ENCODE results near the gene MSI2. TPM values are rescaled to one million over a fixed set of nuclear protein-coding genes. Genes with fewer than 3 reads are reported as not detected.

Gene MSI2
- total RNA-seq, 2 experiments from 2014 or later: 131 to 164 TPM

DNA sequence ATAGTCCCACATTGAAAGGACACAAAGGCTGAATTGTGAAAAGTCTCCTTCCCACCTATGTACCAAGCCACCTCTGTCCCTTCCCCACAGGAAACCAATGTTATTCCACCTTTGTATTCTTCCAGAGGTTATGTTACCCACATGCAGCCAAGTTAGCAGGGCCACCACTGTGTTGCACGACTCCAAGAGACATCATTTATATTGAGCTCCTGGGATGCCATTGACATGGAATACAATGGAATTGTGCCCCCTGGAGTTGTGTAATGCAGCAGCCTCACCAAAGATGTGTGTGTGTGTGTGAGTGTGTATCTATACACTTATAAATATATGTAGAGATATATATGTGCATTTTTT, 21.6 kb upstream of the MSI2 start:
- no TSS peak for BruUV-seq (replicated peaks)
- Histone ChIP-seq H3K4me3 (ENCODE audit: low read depth, low read length, poor library complexity, severe bottlenecking) (no peak overlapping the region), H3K9me2 (ENCODE audit: insufficient read depth, low read length) (no peaks in the 10 kb centered on the region), H3K27ac (ENCODE audit: low read depth, low read length, poor library complexity, severe bottlenecking) (no peak overlapping the region), H3K36me3 (ENCODE audit: insufficient read depth, low read length) (no peaks in the 10 kb centered on the region), H4K20me1 (ENCODE audit: insufficient read depth, low read length) (no peaks in the 10 kb centered on the region), H3K4me1 (ENCODE audit: insufficient read depth, low read length, poor library complexity, severe bottlenecking) (no peaks in the 10 kb centered on the region), H2AFZ (ENCODE audit: low read length) (no peak overlapping the region), H3K9me3 (ENCODE audit: low read length) (no peaks in the 10 kb centered on the region), H3K4me2 (ENCODE audit: low read length) (no peak overlapping the region), H3K79me2 (ENCODE audit: insufficient read depth, low read depth, low read length) (no peaks in the 10 kb centered on the region)
- POLR2A ChIA-PET: no interaction called here
- no peak for DNase-seq (ENCODE audit: low spot score)
- CTCF ChIA-PET (ENCODE audit: unreplicated experiment): no interaction called here
- TF ChIP-seq, protein P1, sequence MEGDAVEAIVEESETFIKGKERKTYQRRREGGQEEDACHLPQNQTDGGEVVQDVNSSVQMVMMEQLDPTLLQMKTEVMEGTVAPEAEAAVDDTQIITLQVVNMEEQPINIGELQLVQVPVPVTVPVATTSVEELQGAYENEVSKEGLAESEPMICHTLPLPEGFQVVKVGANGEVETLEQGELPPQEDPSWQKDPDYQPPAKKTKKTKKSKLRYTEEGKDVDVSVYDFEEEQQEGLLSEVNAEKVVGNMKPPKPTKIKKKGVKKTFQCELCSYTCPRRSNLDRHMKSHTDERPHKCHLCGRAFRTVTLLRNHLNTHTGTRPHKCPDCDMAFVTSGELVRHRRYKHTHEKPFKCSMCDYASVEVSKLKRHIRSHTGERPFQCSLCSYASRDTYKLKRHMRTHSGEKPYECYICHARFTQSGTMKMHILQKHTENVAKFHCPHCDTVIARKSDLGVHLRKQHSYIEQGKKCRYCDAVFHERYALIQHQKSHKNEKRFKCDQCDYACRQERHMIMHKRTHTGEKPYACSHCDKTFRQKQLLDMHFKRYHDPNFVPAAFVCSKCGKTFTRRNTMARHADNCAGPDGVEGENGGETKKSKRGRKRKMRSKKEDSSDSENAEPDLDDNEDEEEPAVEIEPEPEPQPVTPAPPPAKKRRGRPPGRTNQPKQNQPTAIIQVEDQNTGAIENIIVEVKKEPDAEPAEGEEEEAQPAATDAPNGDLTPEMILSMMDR (conservative IDR thresholded peaks at IDR 0.05; ENCODE audit: low read length): peak; percentile 26; the same call in 1 of the 2 replicates
- no peak for TF ChIP-seq EZH2phosphoT487 (IDR thresholded peaks at IDR 0.05; ENCODE audit: borderline replicate concordance, low read depth, low read length)
- intact Hi-C loops (cut with micrococcal nuclease; ENCODE audit: unreplicated experiment): no loop called here

DNA sequence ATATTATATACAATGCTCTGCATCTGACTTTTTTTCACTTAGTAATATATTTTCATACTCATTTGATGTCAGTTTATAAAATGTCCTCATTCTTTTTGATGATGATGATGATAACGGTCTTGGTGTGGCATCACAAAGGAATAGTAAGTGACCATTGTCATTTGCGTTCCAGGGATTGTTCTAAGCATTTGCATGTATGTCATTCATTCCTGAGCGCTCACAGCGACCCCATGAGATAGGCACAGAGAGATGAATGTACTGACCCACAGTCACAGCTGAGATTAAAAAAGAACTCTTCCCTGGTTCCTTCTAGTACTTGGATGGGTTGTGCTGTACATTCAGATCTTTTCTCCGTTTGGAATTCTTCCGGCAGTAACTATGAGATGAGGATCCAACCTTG, 21.2 kb upstream of the MSI2 start:
- Histone ChIP-seq H3K36me3 (ENCODE audit: insufficient read depth, low read length) (no peaks in the 10 kb centered on the region), H4K20me1 (ENCODE audit: insufficient read depth, low read length) (no peaks in the 10 kb centered on the region), H3K4me2 (ENCODE audit: low read length) (no peak overlapping the region), H3K9me3 (ENCODE audit: low read length) (no peaks in the 10 kb centered on the region), H3K4me1 (ENCODE audit: insufficient read depth, low read length, poor library complexity, severe bottlenecking) (no peaks in the 10 kb centered on the region), H3K9me2 (ENCODE audit: insufficient read depth, low read length) (no peaks in the 10 kb centered on the region), H3K27ac (ENCODE audit: low read depth, low read length, poor library complexity, severe bottlenecking) (no peak overlapping the region), H3K79me2 (ENCODE audit: insufficient read depth, low read depth, low read length) (no peaks in the 10 kb centered on the region), H2AFZ (ENCODE audit: low read length) (no peak overlapping the region), H3K4me3 (ENCODE audit: low read depth, low read length, poor library complexity, severe bottlenecking) (no peak overlapping the region)
- BruUV-seq (replicated peaks): no TSS peak
- TF ChIP-seq, protein P1 (conservative IDR thresholded peaks at IDR 0.05; ENCODE audit: low read length): no peak
- no peak for TF ChIP-seq EZH2phosphoT487 (IDR thresholded peaks at IDR 0.05; ENCODE audit: borderline replicate concordance, low read depth, low read length)
- POLR2A ChIA-PET: no interaction called here
- no peak for DNase-seq (ENCODE audit: low spot score)
- CTCF ChIA-PET (ENCODE audit: unreplicated experiment): no interaction called here
- intact Hi-C loops (cut with micrococcal nuclease; ENCODE audit: unreplicated experiment): no loop called here

DNA sequence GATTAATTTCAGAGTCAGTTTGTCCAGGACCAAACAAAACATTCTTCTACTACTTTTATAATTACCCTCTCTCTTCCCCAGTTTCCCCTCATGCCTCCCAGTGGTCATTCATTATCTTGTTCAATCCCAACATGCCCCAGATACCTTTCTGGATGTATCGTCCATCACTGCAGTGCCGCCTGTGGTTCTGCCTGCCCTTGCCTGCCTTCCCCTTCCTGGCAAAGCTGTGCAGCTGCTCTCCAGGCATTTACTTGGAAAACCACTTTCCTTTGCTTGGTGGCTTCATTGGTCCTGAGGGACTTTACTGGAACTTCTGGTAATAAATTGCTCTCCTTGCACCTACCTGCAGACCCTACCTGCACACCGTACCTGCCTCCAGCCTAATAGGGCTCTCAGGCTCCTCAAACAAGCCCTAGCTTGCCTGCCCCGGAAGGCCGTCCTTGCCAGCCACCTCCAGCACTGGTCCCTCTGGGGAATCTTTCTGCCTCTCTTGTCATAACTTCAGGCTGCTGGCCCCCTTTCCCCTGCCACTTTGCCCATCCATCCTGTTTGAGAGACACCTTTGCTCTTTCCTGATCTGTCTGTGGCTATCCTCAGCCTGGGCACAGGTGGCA, 19.5 kb upstream of the MSI2 start:
- H2AFZ ChIP-seq (ENCODE audit: low read length): no peak overlapping the region
- no TSS peak for BruUV-seq (replicated peaks)
- POLR2A ChIA-PET: no interaction called here

More for the DNA sequence above, 19.5 kb upstream of the MSI2 start:
- no peaks in the 10 kb centered on the region for H3K79me2 ChIP-seq (ENCODE audit: insufficient read depth, low read depth, low read length)
- CTCF ChIA-PET (ENCODE audit: unreplicated experiment): no interaction called here
- no peaks in the 10 kb centered on the region for H4K20me1 ChIP-seq (ENCODE audit: insufficient read depth, low read length)
- no peak overlapping the region for H3K4me2 ChIP-seq (ENCODE audit: low read length)
- H3K9me2 ChIP-seq (ENCODE audit: insufficient read depth, low read length): no peaks in the 10 kb centered on the region
- no peak for DNase-seq (ENCODE audit: low spot score)
- intact Hi-C loops (cut with micrococcal nuclease; ENCODE audit: unreplicated experiment): no loop called here
- H3K36me3 ChIP-seq (ENCODE audit: insufficient read depth, low read length): no peaks in the 10 kb centered on the region
- TF ChIP-seq, protein P1 (conservative IDR thresholded peaks at IDR 0.05; ENCODE audit: low read length): no peak
- TF ChIP-seq EZH2phosphoT487 (IDR thresholded peaks at IDR 0.05; ENCODE audit: borderline replicate concordance, low read depth, low read length): no peak
- no peak overlapping the region for H3K27ac ChIP-seq (ENCODE audit: low read depth, low read length, poor library complexity, severe bottlenecking)
- H3K9me3 ChIP-seq (ENCODE audit: low read length): no peaks in the 10 kb centered on the region
- H3K4me3 ChIP-seq (ENCODE audit: low read depth, low read length, poor library complexity, severe bottlenecking): no peak overlapping the region
- no peaks in the 10 kb centered on the region for H3K4me1 ChIP-seq (ENCODE audit: insufficient read depth, low read length, poor library complexity, severe bottlenecking)
